HEK293T (cell line): ENCODE measurements around the gene NOD2.

Source experiments
- ARNT ChIP-seq: fragments of 450-650 bp; IDR thresholded peaks from 2 replicates; pipeline ENCODE4 v1.6.1; 2017; ENCODE audit warnings: mild to moderate bottlenecking
- BHLHE40 ChIP-seq: fragments of 450-650 bp; IDR thresholded peaks from 2 replicates; pipeline ENCODE4 v1.6.1; 2016; ENCODE audit warnings: mild to moderate bottlenecking, moderate library complexity, borderline replicate concordance
- CTBP1 ChIP-seq: fragments of 450-650 bp; IDR thresholded peaks from 2 replicates; pipeline ENCODE4 v1.6.1; 2016; ENCODE audit warnings: borderline replicate concordance
- ELF4 ChIP-seq: fragments of 450-650 bp; IDR thresholded peaks from 2 replicates; pipeline ENCODE4 v1.6.1; 2017; ENCODE audit warnings: antibody characterized with exemption
- FOXA1 ChIP-seq: fragments of 450-650 bp; IDR thresholded peaks from 2 replicates; pipeline ENCODE4 v1.6.1; 2016; ENCODE audit warnings: mild to moderate bottlenecking
- FOXK2 ChIP-seq: fragments of 450-650 bp; IDR thresholded peaks from 2 replicates; pipeline ENCODE4 v1.6.1; 2016; ENCODE audit warnings: mild to moderate bottlenecking
- FOXM1 ChIP-seq: fragments of 450-650 bp; IDR thresholded peaks from 2 replicates; pipeline ENCODE4 v1.6.1; 2017; ENCODE audit warnings: mild to moderate bottlenecking, borderline replicate concordance
- HDGF ChIP-seq: fragments of 450-650 bp; IDR thresholded peaks from 2 replicates; pipeline ENCODE4 v1.6.1; 2017; ENCODE audit warnings: antibody characterized with exemption, borderline replicate concordance
- L3MBTL2 ChIP-seq: fragments of 450-650 bp; conservative IDR thresholded peaks from 2 replicates; pipeline ENCODE4 v1.6.1; 2016; ENCODE audit warnings: mild to moderate bottlenecking
- LEF1 ChIP-seq: fragments of 450-650 bp; IDR thresholded peaks from 2 replicates; pipeline ENCODE4 v1.6.1; 2017; ENCODE audit warnings: mild to moderate bottlenecking, borderline replicate concordance
- SP1 ChIP-seq: fragments of 450-650 bp; IDR thresholded peaks from 2 replicates; pipeline ENCODE4 v1.6.1; 2017
- SUZ12 ChIP-seq: fragments of 450-650 bp; IDR thresholded peaks from 2 replicates; pipeline ENCODE4 v1.6.1; 2016; ENCODE audit warnings: mild to moderate bottlenecking
- TARDBP ChIP-seq: fragments of 450-650 bp; IDR thresholded peaks from 2 replicates; pipeline ENCODE4 v1.6.1; 2016
- ZNF384 ChIP-seq: fragments of 450-650 bp; IDR thresholded peaks from 2 replicates; pipeline ENCODE4 v1.6.1; 2016

DNA sequence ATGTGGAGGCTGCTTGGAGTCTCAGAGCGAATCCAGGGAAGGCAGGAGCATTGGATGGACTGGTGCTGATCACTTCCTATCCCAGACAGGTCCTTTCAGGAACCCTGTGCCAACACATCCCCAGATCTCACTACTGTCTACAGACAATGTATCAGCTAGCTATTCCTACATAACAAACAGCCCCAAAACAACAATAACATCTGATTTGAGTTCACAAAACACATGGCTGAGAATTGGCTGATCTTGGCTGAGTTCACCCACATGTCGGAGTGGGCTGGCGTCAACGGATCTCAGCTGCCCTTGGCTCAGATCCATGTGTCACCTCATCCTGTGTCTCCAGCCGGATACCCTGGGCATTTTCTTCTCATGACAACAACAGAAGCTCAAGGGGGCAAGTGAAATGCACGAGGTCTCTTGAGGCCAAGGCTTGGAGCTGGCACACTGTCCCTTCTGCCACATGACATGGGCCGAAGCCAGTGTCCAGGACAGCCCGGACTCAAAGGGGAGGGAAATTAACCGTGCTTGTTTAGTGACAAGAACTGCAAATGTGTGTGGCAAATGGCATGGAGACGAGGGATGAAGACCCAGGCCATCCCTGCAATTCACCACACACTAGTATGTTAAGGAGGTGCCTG, 31.0 kb upstream of the NOD2 start:
- TF ChIP-seq TARDBP (no peak), BHLHE40 (no peak), FOXA1 (no peak), LEF1 (no peak), SP1 (no peak), FOXK2 (no peak), ELF4 (no peak), CTBP1 (no peak), SUZ12 (no peak), ZNF384 (no peak), FOXM1 (no peak), ARNT (no peak), HDGF (no peak), L3MBTL2 (no peak)
